Skeletal muscle satellite cell (primary cell): Measurements from ENCODE around the gene USH2A.

Experiments
- H3K27me3 ChIP-seq: 2 replicates; pipeline ENCODE4 v1.7.0; 2013; ENCODE audit warnings: low read length; ENCODE audit not compliant: control insufficient read depth, insufficient read depth
- H3K36me3 ChIP-seq: 2 replicates; pipeline ENCODE4 v1.7.0; 2013; ENCODE audit warnings: mild to moderate bottlenecking, control low read depth, low read length; ENCODE audit not compliant: insufficient read depth
- H3K4me1 ChIP-seq: 2 replicates; pipeline ENCODE4 v1.7.0; 2013; ENCODE audit warnings: low read length; ENCODE audit not compliant: control insufficient read depth, insufficient read depth
- H3K4me2 ChIP-seq: 2 replicates; pipeline ENCODE4 v1.7.0; 2013; ENCODE audit warnings: mild to moderate bottlenecking, low read length
- H3K4me3 ChIP-seq: 2 replicates; pipeline ENCODE4 v1.7.0; 2013; ENCODE audit warnings: low read length
- H3K9ac ChIP-seq: 2 replicates; pipeline ENCODE4 v1.7.0; 2013; ENCODE audit warnings: mild to moderate bottlenecking, low read depth, low read length, moderate library complexity
- H3K9me3 ChIP-seq: replicated peaks from 2 replicates; pipeline ENCODE4 v1.7.0; 2013; ENCODE audit warnings: mild to moderate bottlenecking, control low read depth, low read length

Gene USH2A

DNA sequence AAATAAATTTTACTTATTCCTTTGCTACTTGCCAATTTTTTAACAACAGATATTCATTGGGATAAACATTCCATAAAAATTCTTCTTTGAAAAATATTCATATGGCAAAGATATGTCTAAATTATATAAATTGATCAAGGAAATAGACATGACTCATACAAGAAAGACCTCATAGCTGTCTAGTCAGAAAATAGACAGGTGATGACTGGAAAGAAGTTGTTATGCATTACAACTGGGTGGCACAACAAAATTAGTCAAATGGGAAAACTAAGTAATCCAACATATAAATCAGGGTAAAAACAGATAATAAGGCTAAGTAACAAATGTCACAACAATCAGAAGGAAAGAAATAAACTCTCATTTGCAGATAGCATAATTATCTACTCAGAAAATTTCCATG lies 92.0 kb downstream of the USH2A start:
- Histone ChIP-seq H3K9me3 (no peaks in the 10 kb centered on the region), H3K27me3 (no peaks in the 10 kb centered on the region), H3K36me3 (no peaks in the 10 kb centered on the region), H3K4me3 (no peak overlapping the region), H3K9ac (no peak overlapping the region), H3K4me2 (no peak overlapping the region), H3K4me1 (peaks cover 11% of the 10 kb centered on the region)

DNA sequence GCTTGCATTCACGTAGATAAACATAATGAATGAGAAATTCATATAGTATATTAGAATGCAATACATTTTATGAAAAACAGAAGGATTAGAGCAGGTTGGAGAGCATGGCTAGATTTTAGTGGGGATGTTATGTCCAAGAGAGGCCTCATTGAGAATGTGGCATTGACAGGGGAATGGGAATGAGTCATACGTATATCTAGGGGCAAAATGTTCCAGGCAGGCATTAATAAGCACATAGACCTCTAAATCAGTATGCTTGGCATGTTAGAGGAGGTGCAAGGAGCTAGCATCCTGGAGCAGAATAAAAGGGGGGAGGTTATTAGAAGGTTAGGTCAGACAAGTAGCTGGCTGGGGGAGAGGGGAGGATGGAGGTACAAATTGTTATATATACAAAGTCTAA lies 93.0 kb downstream of the USH2A start:
- Histone ChIP-seq H3K4me1 (peaks cover 21% of the 10 kb centered on the region), H3K4me2 (no peak overlapping the region), H3K9me3 (no peaks in the 10 kb centered on the region), H3K4me3 (no peak overlapping the region), H3K27me3 (no peaks in the 10 kb centered on the region), H3K36me3 (no peaks in the 10 kb centered on the region), H3K9ac (no peak overlapping the region)

DNA sequence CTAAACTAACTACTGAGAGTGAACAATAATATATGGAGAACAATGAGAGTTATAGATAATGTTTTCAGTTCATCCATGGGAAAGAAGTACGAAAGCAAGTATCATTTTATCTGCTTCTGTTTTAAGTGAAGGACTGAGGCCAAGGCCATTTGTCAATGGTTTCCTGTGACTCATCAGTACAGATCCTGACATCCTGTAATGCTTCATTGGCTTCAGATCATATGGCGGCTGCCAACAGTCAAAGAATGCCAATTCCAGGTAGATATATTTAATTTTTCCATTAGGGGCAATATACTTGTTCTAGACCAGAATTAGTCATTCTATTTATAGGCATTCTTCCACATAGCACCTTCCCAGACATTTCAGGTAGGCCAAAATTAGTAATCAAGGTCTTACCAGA lies 97.3 kb downstream of the USH2A start:
- H3K9ac ChIP-seq = no peak overlapping the region
- peak overlapping the region; percentile 3 for H3K4me2 ChIP-seq
- no peaks in the 10 kb centered on the region for H3K36me3 ChIP-seq
- H3K4me1 ChIP-seq = peaks cover 22% of the 10 kb centered on the region
- H3K4me3 ChIP-seq = no peak overlapping the region
- no peaks in the 10 kb centered on the region for H3K9me3 ChIP-seq
- no peaks in the 10 kb centered on the region for H3K27me3 ChIP-seq

DNA sequence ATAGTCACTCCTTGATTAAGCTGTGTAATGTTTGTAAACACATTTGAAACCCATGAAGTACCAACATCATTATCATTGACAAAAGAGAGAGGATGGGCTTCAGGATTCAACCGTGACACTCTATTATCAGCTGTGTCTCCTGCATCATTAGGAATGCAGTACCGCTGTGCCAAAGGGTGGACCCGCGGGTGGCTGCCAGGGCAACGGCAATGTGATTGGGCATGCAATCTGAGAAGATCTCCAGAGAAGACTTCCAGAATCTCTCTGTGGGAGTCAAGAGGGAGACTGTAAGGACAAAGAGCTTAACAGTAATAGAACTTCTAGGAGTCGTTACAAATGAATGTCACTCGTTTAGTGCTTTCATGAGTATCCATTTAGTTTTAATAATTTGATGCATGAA lies 97.9 kb downstream of the USH2A start:
- H3K9me3 ChIP-seq = no peaks in the 10 kb centered on the region

DNA sequence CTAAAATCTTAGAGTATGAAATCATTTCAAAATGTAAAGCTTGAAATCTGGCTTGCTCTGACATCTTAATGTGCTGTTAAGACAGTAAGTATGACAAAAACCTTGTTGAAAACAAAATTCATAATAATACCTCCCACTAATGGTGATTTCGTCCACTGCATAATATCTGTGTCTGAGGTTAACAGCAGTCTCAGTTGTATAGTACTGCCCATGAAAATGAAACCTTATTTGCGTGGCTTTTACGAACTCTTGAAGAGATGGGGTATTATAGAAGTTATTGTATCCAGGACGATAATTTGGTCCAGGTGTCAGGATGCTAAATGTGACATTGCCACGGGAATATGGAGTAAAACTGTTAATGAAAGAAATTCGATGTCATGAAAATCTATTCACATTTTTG lies 99.9 kb downstream of the USH2A start:
- Histone ChIP-seq H3K9me3 (no peaks in the 10 kb centered on the region), H3K4me2 (peak overlapping the region; percentile 40), H3K36me3 (no peaks in the 10 kb centered on the region), H3K9ac (no peak overlapping the region), H3K27me3 (no peaks in the 10 kb centered on the region), H3K4me1 (peaks cover 11% of the 10 kb centered on the region), H3K4me3 (no peak overlapping the region)

More for the DNA sequence above, 97.9 kb downstream of the USH2A start:
- no peaks in the 10 kb centered on the region for H3K36me3 ChIP-seq
- H3K27me3 ChIP-seq = no peaks in the 10 kb centered on the region
- H3K4me1 ChIP-seq = peaks cover 17% of the 10 kb centered on the region
- H3K9ac ChIP-seq = no peak overlapping the region
- no peak overlapping the region for H3K4me3 ChIP-seq
- H3K4me2 ChIP-seq = no peak overlapping the region

DNA sequence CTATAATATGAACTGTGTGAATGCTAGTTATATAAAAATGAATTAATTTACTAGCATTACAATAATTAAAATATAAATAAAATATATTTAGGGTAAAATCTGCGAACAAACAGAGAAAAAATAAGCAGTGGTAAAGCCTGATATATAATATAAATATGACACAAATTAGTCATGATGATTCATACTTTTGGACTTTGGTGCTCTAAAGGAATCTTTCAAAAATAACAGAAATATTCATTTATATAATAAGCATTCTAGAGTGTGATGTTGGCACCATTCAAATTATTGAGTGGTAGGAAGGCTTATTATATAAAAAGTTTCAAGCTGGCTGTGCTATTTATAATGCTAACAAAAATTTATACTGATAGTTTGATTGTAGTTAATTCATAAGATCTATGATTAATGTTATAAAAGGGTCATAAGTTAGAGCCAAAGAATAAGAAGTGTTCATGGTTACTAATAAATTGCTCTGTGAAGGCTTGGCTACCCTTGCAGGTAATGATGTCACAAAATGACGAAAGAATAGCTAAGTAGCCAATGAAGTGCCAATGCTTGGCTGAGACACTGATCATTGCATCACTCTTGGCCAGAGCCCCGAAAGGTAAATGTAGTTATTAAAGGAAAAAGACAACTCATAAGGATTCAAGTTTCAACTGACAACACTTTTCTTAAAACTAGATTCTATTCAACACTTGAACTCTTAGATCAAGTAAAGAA lies 108.7 kb downstream of the USH2A start:
- Histone ChIP-seq H3K4me2 (no peak overlapping the region), H3K27me3 (no peaks in the 10 kb centered on the region), H3K4me1 (peaks cover 11% of the 10 kb centered on the region), H3K9me3 (no peaks in the 10 kb centered on the region), H3K36me3 (no peaks in the 10 kb centered on the region), H3K4me3 (no peak overlapping the region), H3K9ac (no peak overlapping the region)

DNA sequence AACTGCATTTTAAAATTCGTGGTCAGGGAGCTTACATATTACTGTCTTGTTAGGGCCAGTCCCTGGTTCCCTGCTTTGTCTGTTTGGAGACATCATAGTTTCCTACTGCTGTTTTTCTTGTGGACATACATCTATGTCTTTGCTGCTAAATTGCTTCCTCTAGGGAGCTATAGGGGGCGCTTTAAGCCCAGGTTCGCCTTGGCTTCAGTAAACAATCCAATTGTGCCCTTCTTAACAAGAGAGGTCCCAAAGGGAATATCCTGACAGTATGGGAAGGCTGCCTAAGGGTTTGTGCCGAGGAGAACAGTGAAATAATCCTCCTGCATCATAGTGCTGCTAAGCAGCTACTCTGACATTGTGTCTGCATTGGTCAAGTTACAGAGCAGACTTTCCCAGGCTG lies 112.5 kb downstream of the USH2A start:
- Histone ChIP-seq H3K36me3 (no peaks in the 10 kb centered on the region), H3K9me3 (no peaks in the 10 kb centered on the region), H3K4me3 (no peak overlapping the region), H3K27me3 (no peaks in the 10 kb centered on the region), H3K9ac (no peak overlapping the region), H3K4me1 (peaks cover 11% of the 10 kb centered on the region), H3K4me2 (no peak overlapping the region)

DNA sequence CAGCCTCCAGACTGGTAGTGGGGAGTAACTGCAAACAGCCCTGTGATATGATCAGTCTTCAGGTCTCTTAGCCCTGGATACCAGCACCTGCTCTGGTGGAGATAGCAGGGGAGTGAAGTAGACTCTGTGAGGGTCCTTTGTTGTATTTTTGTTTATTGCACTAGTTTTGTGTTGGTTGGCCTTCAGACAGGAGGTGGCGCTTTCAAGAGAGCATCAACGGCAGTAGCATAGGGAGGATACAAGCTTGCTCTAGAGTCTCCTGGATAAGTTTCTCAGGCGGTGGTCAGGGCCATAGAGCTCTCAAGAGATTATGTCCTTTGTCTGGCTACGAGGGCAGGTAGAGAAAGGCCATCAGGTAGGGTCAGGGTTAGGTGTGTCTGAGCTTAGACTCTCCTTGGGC lies 116.4 kb downstream of the USH2A start:
- no peaks in the 10 kb centered on the region for H3K4me1 ChIP-seq
- H3K9me3 ChIP-seq = no peaks in the 10 kb centered on the region
- no peaks in the 10 kb centered on the region for H3K27me3 ChIP-seq
- H3K4me3 ChIP-seq = no peak overlapping the region
- H3K4me2 ChIP-seq = no peak overlapping the region
- H3K9ac ChIP-seq = no peak overlapping the region
- H3K36me3 ChIP-seq = no peaks in the 10 kb centered on the region

DNA sequence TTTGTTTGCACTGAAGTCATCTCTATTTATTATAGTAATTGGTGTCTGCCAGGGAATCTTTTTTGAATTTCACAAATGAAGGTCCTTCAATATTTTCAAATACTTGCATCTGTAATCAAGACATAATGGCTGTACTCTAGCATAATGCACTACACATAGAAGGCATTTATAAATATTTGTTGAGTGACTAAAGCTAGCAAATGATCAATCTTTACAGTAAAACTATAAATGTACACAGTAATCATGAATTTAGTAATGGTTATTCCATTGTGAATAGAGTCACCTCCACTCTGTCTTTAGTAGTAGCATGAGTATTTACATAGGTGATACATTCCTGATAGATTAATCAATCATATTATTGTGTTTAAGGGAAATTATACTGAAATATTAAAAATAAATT lies 119.6 kb downstream of the USH2A start:
- no peak overlapping the region for H3K4me3 ChIP-seq
- no peaks in the 10 kb centered on the region for H3K27me3 ChIP-seq
- H3K4me1 ChIP-seq = no peaks in the 10 kb centered on the region
- no peak overlapping the region for H3K4me2 ChIP-seq
- H3K9me3 ChIP-seq = no peaks in the 10 kb centered on the region
- H3K36me3 ChIP-seq = no peaks in the 10 kb centered on the region
- H3K9ac ChIP-seq = no peak overlapping the region

DNA sequence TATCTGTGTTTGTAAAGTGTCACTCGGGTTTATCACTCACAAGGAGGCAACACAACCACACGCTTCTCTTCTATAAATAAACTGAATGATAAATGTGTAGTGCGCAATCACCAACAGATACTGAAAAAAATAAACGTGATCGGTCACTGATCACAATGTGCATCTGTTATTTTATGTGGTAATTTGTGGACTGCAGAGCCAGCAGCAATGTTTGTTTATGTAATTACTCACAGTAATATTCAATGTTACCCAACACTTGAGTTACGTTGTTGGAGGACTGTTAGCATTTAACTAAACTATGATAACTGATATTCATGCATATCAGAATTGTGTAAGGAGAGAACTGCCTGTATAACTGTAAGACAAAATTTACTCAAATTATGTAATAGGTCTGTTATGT lies 129.6 kb downstream of the USH2A start:
- H3K9ac ChIP-seq = no peak overlapping the region

DNA sequence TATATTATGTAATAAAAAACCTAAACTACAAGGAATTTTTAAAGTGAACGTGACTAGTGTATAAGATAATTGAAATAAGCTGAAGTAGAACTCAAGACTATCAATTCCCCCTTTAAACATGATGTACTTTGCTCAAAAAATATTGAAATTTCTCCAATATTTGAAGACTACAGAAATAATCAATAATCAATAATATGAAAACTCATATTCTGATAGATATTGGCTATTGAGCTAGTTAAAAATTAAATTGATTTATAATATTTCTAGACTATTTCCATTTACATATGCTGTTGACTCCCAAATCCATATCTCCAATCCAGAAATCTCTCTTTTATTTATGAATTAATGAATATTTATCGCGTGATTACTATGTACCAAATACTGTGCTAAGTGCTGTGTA lies 133.2 kb downstream of the USH2A start:
- no peaks in the 10 kb centered on the region for H3K9me3 ChIP-seq
- H3K9ac ChIP-seq = no peak overlapping the region
- no peaks in the 10 kb centered on the region for H3K36me3 ChIP-seq
- no peak overlapping the region for H3K4me2 ChIP-seq
- no peaks in the 10 kb centered on the region for H3K27me3 ChIP-seq
- peaks cover 4% of the 10 kb centered on the region for H3K4me1 ChIP-seq
- H3K4me3 ChIP-seq = no peak overlapping the region

More for the DNA sequence above, 129.6 kb downstream of the USH2A start:
- Histone ChIP-seq H3K9me3 (no peaks in the 10 kb centered on the region), H3K27me3 (no peaks in the 10 kb centered on the region), H3K4me1 (peaks cover 4% of the 10 kb centered on the region), H3K36me3 (no peaks in the 10 kb centered on the region), H3K4me3 (no peak overlapping the region), H3K4me2 (peak overlapping the region; percentile 28)

DNA sequence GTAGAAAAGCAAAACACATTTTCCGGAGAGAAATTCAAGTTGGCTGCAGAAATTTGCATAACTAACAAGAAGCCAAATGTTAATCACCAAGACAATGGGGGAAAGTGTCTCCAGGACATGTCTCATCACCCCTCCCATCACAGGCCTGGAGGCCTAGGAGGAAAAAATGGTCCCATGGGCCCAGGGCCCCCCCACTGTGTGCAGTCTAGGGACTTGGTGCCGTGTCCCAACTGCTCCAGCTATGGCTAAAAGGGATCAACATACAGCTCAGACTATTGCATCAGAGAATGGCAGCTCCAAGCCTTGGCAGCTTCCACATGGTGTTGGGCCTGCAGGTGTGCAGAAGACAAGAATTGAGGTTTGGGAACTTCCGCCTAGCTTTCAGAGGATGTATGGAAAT lies 138.2 kb downstream of the USH2A start:
- no peak overlapping the region for H3K4me3 ChIP-seq
- no peaks in the 10 kb centered on the region for H3K36me3 ChIP-seq
- no peak overlapping the region for H3K4me2 ChIP-seq
- H3K27me3 ChIP-seq = no peaks in the 10 kb centered on the region
- H3K9me3 ChIP-seq = no peaks in the 10 kb centered on the region
- H3K9ac ChIP-seq = no peak overlapping the region
- H3K4me1 ChIP-seq = no peaks in the 10 kb centered on the region
